Lung (tissue), 12 donors: ENCODE measurements around the gene DCBLD2. TPM values are rescaled to one million over a fixed set of nuclear protein-coding genes. Genes with fewer than 3 reads are reported as not detected.
A peak's percentile ranks its signal among the peaks of the same experiment; 100 is the strongest.

ENCODE experiments used
- ATAC-seq: fragments of 200-7000 bp; cut with Tn5 transposase; one replicate; pipeline ENCODE4 v1.9.1; 2020; ENCODE audit warnings: moderate number of reproducible peaks; ENCODE audit not compliant: insufficient read depth, low FRiP score
- DNase-seq, 3 donors: peaks; one replicate each; pipeline ENCODE4 v3.0.0-alpha.2; 2013 to 2017
- H3K27ac ChIP-seq, 2 donors: one replicate each; pipeline ENCODE4 v1.5.1; 2013; ENCODE audit warnings: mild to moderate bottlenecking in 2 of 2, moderate library complexity in 2 of 2, control low read depth in 1 of 2, inconsistent platforms in 1 of 2, low read depth in 1 of 2, low read length in 1 of 2
- H3K27me3 ChIP-seq, 3 donors: one replicate each; pipeline ENCODE4 v1.5.1; 2013; ENCODE audit warnings: low read length in 2 of 3; ENCODE audit not compliant: control insufficient read depth in 3 of 3, insufficient read depth in 3 of 3
- H3K36me3 ChIP-seq, 4 donors: one replicate each; pipeline ENCODE4 v1.5.1; 2013; ENCODE audit warnings: low read length in 4 of 4, mild to moderate bottlenecking in 1 of 4, moderate library complexity in 1 of 4; ENCODE audit not compliant: control insufficient read depth in 4 of 4, insufficient read depth in 4 of 4
- H3K4me1 ChIP-seq, 5 donors: one replicate each; pipeline ENCODE4 v1.5.1; 2013; ENCODE audit warnings: low read length in 5 of 5, mild to moderate bottlenecking in 2 of 5, moderate library complexity in 1 of 5; ENCODE audit not compliant: control insufficient read depth in 5 of 5, insufficient read depth in 5 of 5
- H3K4me3 ChIP-seq: one replicate; pipeline ENCODE4 v1.5.1; 2013; ENCODE audit warnings: mild to moderate bottlenecking, control low read depth, moderate library complexity
- H3K9ac ChIP-seq, 2 donors: one replicate each; pipeline ENCODE4 v1.5.1; 2013; ENCODE audit warnings: low read length in 2 of 2, control low read depth in 1 of 2; ENCODE audit not compliant: insufficient read depth in 1 of 2
- H3K9me3 ChIP-seq, 4 donors: one replicate each; pipeline ENCODE4 v1.5.1; 2013; ENCODE audit warnings: low read length in 3 of 4, mild to moderate bottlenecking in 1 of 4, moderate library complexity in 1 of 4; ENCODE audit not compliant: control insufficient read depth in 4 of 4, insufficient read depth in 3 of 4
- WGBS, 2 donors: extraction: QIAGEN DNeasy Blood & Tissue Kit; methylation state at CpG; one replicate each; pipeline ENCODE4 v1.1.7; 2013; 5-methylcytosine and 5-hydroxymethylcytosine counted together
- polyA plus RNA-seq, 2 donors: library from polyadenylated mRNA; stranded (reverse); fragments of 200-250 nt; gene quantifications; one replicate each; pipeline ENCODE4 v1.2.1, GENCODE V29; 2013
- total RNA-seq, 2 donors: library from RNA; depleted of rRNA in 1 of 2; stranded (reverse); fragments of >200 nt in 1 of 2; gene quantifications; one replicate each; pipeline ENCODE4 v1.2.1, GENCODE V29; 2014 to 2021
- TF ChIP-seq, protein P1 (sequence below): IDR thresholded peaks from 2 replicates; pipeline ENCODE4 v1.5.1; 2012; ENCODE audit warnings: mild to moderate bottlenecking; ENCODE audit errors: control extremely low read depth, extremely low read depth
- donor health status: control.
- donor health status: control.
- donor health status: Bipolar disorder and iron deficiency.
- donor health status: healthy.
- donor health status: DM: yes; HTN: yes; CAD: no.

The DCBLD2 gene
- total and polyA plus RNA-seq, 4 donors = 7.1 to 83.8 (median 18.5) TPM

DNA sequence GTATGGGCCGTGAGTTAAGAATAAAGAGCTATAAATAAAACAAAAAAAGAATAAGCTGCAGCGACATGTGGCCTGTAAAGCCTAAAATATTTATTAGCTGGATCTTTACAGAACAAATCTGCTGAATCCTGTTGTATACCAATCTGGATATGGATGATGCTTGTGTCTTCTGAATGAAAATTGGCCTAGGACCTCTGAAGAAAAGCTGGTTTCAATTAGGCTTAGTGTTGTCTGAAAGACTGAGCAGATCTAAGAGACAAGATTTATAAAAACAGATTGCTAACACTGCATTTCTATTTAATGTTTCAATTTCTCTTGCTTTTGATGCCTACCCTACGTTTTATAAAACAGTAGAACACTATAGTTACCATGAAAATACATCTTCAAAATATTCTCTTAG, 80.4 kb downstream of the DCBLD2 start:
- H3K27ac ChIP-seq = no peak overlapping the region
- no peak overlapping the region for H3K4me3 ChIP-seq
- 85 to 93% methylated on average over 3 of the region's 3 CpGs for WGBS, 2 donors
- ATAC-seq (no peak), DNase-seq (no peak)
- H3K9ac ChIP-seq = no peak overlapping the region
- no peaks in the 10 kb centered on the region for H3K27me3 ChIP-seq
- peaks cover 2 to 27% (median 7%) of the 10 kb centered on the region in 4 donors for H3K36me3 ChIP-seq
- TF ChIP-seq, protein P1, sequence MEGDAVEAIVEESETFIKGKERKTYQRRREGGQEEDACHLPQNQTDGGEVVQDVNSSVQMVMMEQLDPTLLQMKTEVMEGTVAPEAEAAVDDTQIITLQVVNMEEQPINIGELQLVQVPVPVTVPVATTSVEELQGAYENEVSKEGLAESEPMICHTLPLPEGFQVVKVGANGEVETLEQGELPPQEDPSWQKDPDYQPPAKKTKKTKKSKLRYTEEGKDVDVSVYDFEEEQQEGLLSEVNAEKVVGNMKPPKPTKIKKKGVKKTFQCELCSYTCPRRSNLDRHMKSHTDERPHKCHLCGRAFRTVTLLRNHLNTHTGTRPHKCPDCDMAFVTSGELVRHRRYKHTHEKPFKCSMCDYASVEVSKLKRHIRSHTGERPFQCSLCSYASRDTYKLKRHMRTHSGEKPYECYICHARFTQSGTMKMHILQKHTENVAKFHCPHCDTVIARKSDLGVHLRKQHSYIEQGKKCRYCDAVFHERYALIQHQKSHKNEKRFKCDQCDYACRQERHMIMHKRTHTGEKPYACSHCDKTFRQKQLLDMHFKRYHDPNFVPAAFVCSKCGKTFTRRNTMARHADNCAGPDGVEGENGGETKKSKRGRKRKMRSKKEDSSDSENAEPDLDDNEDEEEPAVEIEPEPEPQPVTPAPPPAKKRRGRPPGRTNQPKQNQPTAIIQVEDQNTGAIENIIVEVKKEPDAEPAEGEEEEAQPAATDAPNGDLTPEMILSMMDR = no peak
- no peaks in the 10 kb centered on the region for H3K9me3 ChIP-seq
- H3K4me1 ChIP-seq = peaks cover 0 to 8% (median 0%) of the 10 kb centered on the region in 5 donors

DNA sequence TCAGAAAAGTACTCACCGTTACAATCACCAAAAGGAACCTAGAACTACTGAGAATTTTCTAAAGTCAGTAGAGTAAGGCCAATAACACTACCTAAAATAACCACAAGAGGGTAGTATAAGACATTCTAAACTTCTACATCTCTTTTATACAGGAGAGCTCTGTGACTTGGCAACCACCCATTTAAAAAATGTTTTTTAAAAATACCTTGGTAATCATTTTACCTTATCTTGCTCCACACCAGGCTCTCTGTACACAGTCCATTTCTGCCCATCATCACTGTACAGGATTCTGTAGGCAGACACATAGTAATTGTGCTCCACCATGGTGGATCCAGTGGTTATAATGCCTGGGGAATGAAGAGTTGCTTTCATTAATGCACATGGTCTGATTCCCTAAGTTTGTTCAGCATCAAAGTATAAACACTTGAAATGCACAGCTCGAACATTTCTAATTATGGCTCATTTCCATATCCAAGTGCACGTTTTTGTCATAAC, 83.9 kb downstream of the DCBLD2 start:
- peaks cover 6 to 35% (median 17%) of the 10 kb centered on the region in 4 donors for H3K36me3 ChIP-seq
- H3K27me3 ChIP-seq = no peaks in the 10 kb centered on the region
- H3K4me1 ChIP-seq = peaks cover 0 to 8% (median 0%) of the 10 kb centered on the region in 5 donors
- ATAC-seq = peak; percentile 68
- 28 to 52% methylated on average over 3 of the region's 3 CpGs for WGBS, 2 donors
- H3K27ac ChIP-seq = no peak overlapping the region
- no peaks in the 10 kb centered on the region for H3K9me3 ChIP-seq
- peak; percentile 14 to 80 (median 80) for DNase-seq
- H3K4me3 ChIP-seq = no peak overlapping the region
- no peak overlapping the region for H3K9ac ChIP-seq
- TF ChIP-seq, protein P1 = peak; percentile 26

DNA sequence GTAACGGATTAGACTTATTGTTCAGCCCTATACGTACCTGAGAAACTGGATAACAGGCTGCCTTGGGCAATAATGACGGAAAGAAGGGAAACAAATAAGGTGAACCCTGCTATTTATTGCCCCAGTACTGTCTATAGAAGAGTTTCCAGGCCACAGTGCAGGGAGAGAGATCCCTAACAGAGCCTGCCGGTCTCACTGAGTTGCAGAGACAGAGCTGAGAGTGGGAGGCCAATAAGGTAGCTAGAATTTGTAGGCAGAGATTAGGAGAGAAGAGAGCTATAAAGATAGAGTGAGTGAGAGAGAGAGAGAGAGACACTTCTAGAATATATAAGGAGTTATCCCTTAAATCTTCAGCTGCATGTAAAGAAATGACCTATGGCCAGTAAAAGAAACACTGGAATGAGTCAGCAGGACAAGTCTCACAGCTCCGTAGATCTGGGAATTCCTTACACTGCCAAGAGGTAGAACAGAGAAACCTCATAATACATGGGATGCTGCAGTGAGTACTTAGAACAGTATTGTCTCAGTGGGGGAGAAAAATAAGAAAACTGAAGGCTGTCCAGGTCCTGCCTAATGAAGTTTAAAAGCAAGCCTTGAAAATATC, 86.6 kb downstream of the DCBLD2 start:
- Histone ChIP-seq H3K9me3 (no peaks in the 10 kb centered on the region), H3K9ac (no peak overlapping the region), H3K4me3 (no peak overlapping the region), H3K4me1 (peaks cover 0 to 8% (median 0%) of the 10 kb centered on the region in 5 donors), H3K27me3 (no peaks in the 10 kb centered on the region), H3K27ac (no peak overlapping the region), H3K36me3 (peaks cover 6 to 40% (median 19%) of the 10 kb centered on the region in 4 donors)
- 92% methylated on average over 5 of the region's 5 CpGs for WGBS, 2 donors
- ATAC-seq (no peak), DNase-seq (no peak)
- TF ChIP-seq, protein P1 = no peak
